A673 (cell line): ENCODE data around the gene OGA. TPM values are rescaled to one million over a fixed set of nuclear protein-coding genes. Genes with fewer than 3 reads are reported as not detected.

ENCODE experiments used
- BruUV-seq: library from RNA; stranded (reverse); fragments of 400-500 nt; replicated peaks from 2 replicates; lab custom pipeline; 2021; lab: Mats Ljungman, UMichigan
- CTCF ChIA-PET: fragments of 300-600 bp; sonication (Branson Sonifier 250); formaldehyde crosslinking; loops from one replicate; lab custom pipeline; 2022; ENCODE audit warnings: antibody characterized with exemption; lab: Charles Lee
- POLR2A ChIA-PET: fragments of 300-600 bp; sonication (Branson Sonifier 250); formaldehyde crosslinking; loops from one replicate; lab custom pipeline; 2022; ENCODE audit warnings: antibody characterized with exemption; ENCODE audit not compliant: low non-redundant PET; lab: Charles Lee
- DNase-seq: peaks from one replicate; pipeline ENCODE4 v3.0.0-alpha.2; 2015; ENCODE audit warnings: low spot score
- H3K27ac ChIP-seq: fragments of 200-600 bp; sonication (generic); 2 replicates; pipeline ENCODE4 v1.5.1; 2016; ENCODE audit warnings: mixed run types, low read depth, mild to moderate bottlenecking, mixed read lengths, antibody characterized with exemption, low read length; ENCODE audit not compliant: poor library complexity, severe bottlenecking
- H3K27me3 ChIP-seq: fragments of 200-600 bp; sonication (generic); replicated peaks from 2 replicates; pipeline ENCODE4 v1.6.1; 2017; ENCODE audit warnings: mixed run types, low read depth, mild to moderate bottlenecking, mixed read lengths, antibody characterized with exemption, low read length; ENCODE audit not compliant: insufficient read depth, poor library complexity
- H3K36me3 ChIP-seq: fragments of 200-600 bp; sonication (generic); 2 replicates; pipeline ENCODE4 v1.6.1; 2016; ENCODE audit warnings: mixed run types, mild to moderate bottlenecking, mixed read lengths, antibody characterized with exemption, low read length; ENCODE audit not compliant: insufficient read depth, poor library complexity, severe bottlenecking
- H3K4me1 ChIP-seq: fragments of 200-600 bp; sonication (generic); 2 replicates; pipeline ENCODE4 v1.6.1; 2017; ENCODE audit warnings: mixed run types, mild to moderate bottlenecking, mixed read lengths, antibody characterized with exemption, low read length; ENCODE audit not compliant: insufficient read depth, poor library complexity, severe bottlenecking
- H3K4me3 ChIP-seq: fragments of 200-600 bp; sonication (generic); 2 replicates; pipeline ENCODE4 v1.5.1; 2016; ENCODE audit warnings: low read depth, mixed run types, mild to moderate bottlenecking, mixed read lengths, low read length; ENCODE audit not compliant: poor library complexity, severe bottlenecking
- H3K9me3 ChIP-seq: fragments of 200-600 bp; sonication (generic); 2 replicates; pipeline ENCODE4 v1.6.1; 2016; ENCODE audit warnings: mixed run types, low read depth, mild to moderate bottlenecking, mixed read lengths, antibody characterized with exemption, low read length; ENCODE audit not compliant: poor library complexity, severe bottlenecking
- EZH2 ChIP-seq: fragments of 200-600 bp; sonication (generic); IDR thresholded peaks from 2 replicates; pipeline ENCODE4 v1.6.1; 2017; ENCODE audit warnings: borderline replicate concordance, low read depth, mild to moderate bottlenecking, mixed read lengths, antibody characterized with exemption, low read length; ENCODE audit not compliant: poor library complexity, severe bottlenecking
- intact Hi-C: fragments of 100-400 bp; cut with micrococcal nuclease; formaldehyde crosslinking; loops from one replicate; pipeline ENCODE4 v1.10.0; 2022; ENCODE audit not compliant: unreplicated experiment
- total RNA-seq: library from RNA; stranded (reverse); gene quantifications from 2 replicates; pipeline ENCODE4 v1.2.3, GENCODE V29; 2021
- TF ChIP-seq, protein P1 (sequence below): fragments of 300-800, 200-600 bp; sonication (generic); conservative IDR thresholded peaks from 2 replicates; pipeline ENCODE4 v1.5.1; 2017; ENCODE audit warnings: low read depth, mild to moderate bottlenecking, antibody characterized with exemption, low read length, moderate library complexity, mixed read lengths

The OGA gene
- total RNA-seq, 1 experiment from 2014 or later, result 109 TPM

GRCh38 chr10:101770331-101771215, 47.7 kb downstream of the OGA start:
- TF ChIP-seq, protein P1, sequence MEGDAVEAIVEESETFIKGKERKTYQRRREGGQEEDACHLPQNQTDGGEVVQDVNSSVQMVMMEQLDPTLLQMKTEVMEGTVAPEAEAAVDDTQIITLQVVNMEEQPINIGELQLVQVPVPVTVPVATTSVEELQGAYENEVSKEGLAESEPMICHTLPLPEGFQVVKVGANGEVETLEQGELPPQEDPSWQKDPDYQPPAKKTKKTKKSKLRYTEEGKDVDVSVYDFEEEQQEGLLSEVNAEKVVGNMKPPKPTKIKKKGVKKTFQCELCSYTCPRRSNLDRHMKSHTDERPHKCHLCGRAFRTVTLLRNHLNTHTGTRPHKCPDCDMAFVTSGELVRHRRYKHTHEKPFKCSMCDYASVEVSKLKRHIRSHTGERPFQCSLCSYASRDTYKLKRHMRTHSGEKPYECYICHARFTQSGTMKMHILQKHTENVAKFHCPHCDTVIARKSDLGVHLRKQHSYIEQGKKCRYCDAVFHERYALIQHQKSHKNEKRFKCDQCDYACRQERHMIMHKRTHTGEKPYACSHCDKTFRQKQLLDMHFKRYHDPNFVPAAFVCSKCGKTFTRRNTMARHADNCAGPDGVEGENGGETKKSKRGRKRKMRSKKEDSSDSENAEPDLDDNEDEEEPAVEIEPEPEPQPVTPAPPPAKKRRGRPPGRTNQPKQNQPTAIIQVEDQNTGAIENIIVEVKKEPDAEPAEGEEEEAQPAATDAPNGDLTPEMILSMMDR, result no peak
- no peak for TF ChIP-seq EZH2

GRCh38 chr10:101769541-101770180, 48.6 kb downstream of the OGA start:
- H3K27me3 ChIP-seq, result peaks cover 26% of the 10 kb centered on the region
- H3K4me3 ChIP-seq, result no peak overlapping the region
- ChIA-PET POLR2A (no interaction called here), CTCF (interaction anchor here (0.7 kb wide), 1 partner anchor 9 kb away, joined by 4 read pairs; no protein-coding TSS in a partner anchor)
- no peak overlapping the region for H3K27ac ChIP-seq
- TF ChIP-seq, protein P1, result no peak
- TF ChIP-seq EZH2, result no peak
- H3K4me1 ChIP-seq, result peaks cover 12% of the 10 kb centered on the region
- H3K36me3 ChIP-seq, result no peaks in the 10 kb centered on the region
- DNase-seq, result no peak
- BruUV-seq, result no TSS peak
- intact Hi-C loops, result no loop called here
- no peaks in the 10 kb centered on the region for H3K9me3 ChIP-seq

More at GRCh38 chr10:101770331-101771215, 47.7 kb downstream of the OGA start:
- no peaks in the 10 kb centered on the region for H3K36me3 ChIP-seq
- H3K9me3 ChIP-seq, result no peaks in the 10 kb centered on the region
- intact Hi-C loops, result no loop called here
- no TSS peak for BruUV-seq
- peaks cover 17% of the 10 kb centered on the region for H3K4me1 ChIP-seq
- POLR2A ChIA-PET, result no interaction called here
- peak overlapping the region; percentile 54 for H3K27ac ChIP-seq
- peaks cover 35% of the 10 kb centered on the region for H3K27me3 ChIP-seq
- peak; percentile 67 for DNase-seq
- H3K4me3 ChIP-seq, result no peak overlapping the region
- CTCF ChIA-PET, result interaction anchor here (0.9 to 1.6 kb wide), 2 partner anchors 11 to 168 kb away, joined by 3 to 5 read pairs; no protein-coding TSS in a partner anchor

GRCh38 chr10:101768791-101769170, 49.5 kb downstream of the OGA start:
- TF ChIP-seq, protein P1, result no peak
- no peak for TF ChIP-seq EZH2
- POLR2A ChIA-PET, result no interaction called here
- no peaks in the 10 kb centered on the region for H3K36me3 ChIP-seq
- H3K9me3 ChIP-seq, result no peaks in the 10 kb centered on the region
- no peak overlapping the region for H3K27ac ChIP-seq
- H3K27me3 ChIP-seq, result peaks cover 17% of the 10 kb centered on the region
- CTCF ChIA-PET, result no interaction called here
- BruUV-seq, result no TSS peak
- DNase-seq, result no peak
- intact Hi-C loops, result no loop called here
- H3K4me1 ChIP-seq, result peaks cover 12% of the 10 kb centered on the region
- H3K4me3 ChIP-seq, result no peak overlapping the region
